Neural progenitor cell (in vitro differentiated cells): ENCODE measurements around the gene RAC2. TPM values are rescaled to one million over a fixed set of nuclear protein-coding genes. Genes with fewer than 3 reads are reported as not detected.

ENCODE experiments used
- DNase-seq: peaks from one replicate; pipeline ENCODE4 v3.0.0-alpha.2; 2016; ENCODE audit warnings: low spot score
- H2AFZ ChIP-seq: fragments of 200-600 bp; sonication (generic); replicated peaks from 2 replicates; pipeline ENCODE4 v1.6.1; 2016; ENCODE audit warnings: antibody characterized with exemption
- H3F3A ChIP-seq: fragments of 200-600 bp; sonication (generic); 2 replicates; pipeline ENCODE4 v1.6.1; 2016; ENCODE audit warnings: antibody characterized with exemption, low read depth
- H3K27ac ChIP-seq: fragments of 200-600 bp; sonication (generic); 2 replicates; pipeline ENCODE4 v1.5.1; 2016; ENCODE audit warnings: mild to moderate bottlenecking
- H3K27me3 ChIP-seq: fragments of 200-600 bp; sonication (generic); 2 replicates; pipeline ENCODE4 v1.6.1; 2016; ENCODE audit warnings: mild to moderate bottlenecking, moderate library complexity
- H3K36me3 ChIP-seq: fragments of 200-600 bp; sonication (generic); 2 replicates; pipeline ENCODE4 v1.5.1; 2016
- H3K4me1 ChIP-seq: fragments of 200-600 bp; sonication (generic); 2 replicates; pipeline ENCODE4 v1.6.1; 2016; ENCODE audit warnings: mixed run types
- H3K4me2 ChIP-seq: fragments of 200-600 bp; sonication (generic); 2 replicates; pipeline ENCODE4 v1.6.1; 2016
- H3K4me3 ChIP-seq: fragments of 200-600 bp; sonication (generic); 2 replicates; pipeline ENCODE4 v1.5.1; 2016
- H3K79me2 ChIP-seq: fragments of 200-600 bp; sonication (generic); 2 replicates; pipeline ENCODE4 v1.6.1; 2016; ENCODE audit warnings: low read depth
- H3K9ac ChIP-seq: fragments of 200-600 bp; sonication (generic); 2 replicates; pipeline ENCODE4 v1.6.1; 2016
- H3K9me3 ChIP-seq: fragments of 200-600 bp; sonication (generic); 2 replicates; pipeline ENCODE4 v1.5.1; 2016; ENCODE audit warnings: low read depth
- H4K20me1 ChIP-seq: fragments of 200-600 bp; sonication (generic); 2 replicates; pipeline ENCODE4 v1.6.1; 2016; ENCODE audit warnings: low read depth
- H3K27ac Mint-ChIP-seq: 3 replicates; pipeline ENCODE4 v1.8.0; 2021; ENCODE audit warnings: mixed read lengths
- H3K27me3 Mint-ChIP-seq: 2 replicates; pipeline ENCODE4 v1.8.0; 2022; ENCODE audit warnings: low read depth, mild to moderate bottlenecking, inconsistent platforms, moderate library complexity, mixed read lengths; ENCODE audit not compliant: insufficient read depth
- H3K36me3 Mint-ChIP-seq: 3 replicates; pipeline ENCODE4 v1.8.0; 2021; ENCODE audit warnings: mixed read lengths
- H3K4me1 Mint-ChIP-seq: 3 replicates; pipeline ENCODE4 v1.8.0; 2021; ENCODE audit warnings: mixed read lengths
- H3K4me3 Mint-ChIP-seq: 3 replicates; pipeline ENCODE4 v1.8.0; 2021; ENCODE audit warnings: mild to moderate bottlenecking, moderate library complexity, mixed read lengths
- H3K9me3 Mint-ChIP-seq: 3 replicates; pipeline ENCODE4 v1.8.0; 2020; ENCODE audit warnings: mixed read lengths
- CTCF ChIP-seq: fragments of 200-600 bp; sonication (generic); IDR thresholded peaks from 2 replicates; pipeline ENCODE4 v1.5.1; 2017; ENCODE audit warnings: antibody characterized with exemption, mild to moderate bottlenecking
- EZH2 ChIP-seq: fragments of 200-600 bp; sonication (generic); IDR thresholded peaks from 2 replicates; pipeline ENCODE4 v1.6.1; 2017; ENCODE audit warnings: antibody characterized with exemption, mild to moderate bottlenecking, moderate library complexity
- EZH2phosphoT487 ChIP-seq: fragments of 200-600 bp; sonication (generic); IDR thresholded peaks from 2 replicates; pipeline ENCODE4 v1.6.1; 2017; ENCODE audit warnings: antibody characterized with exemption
- total RNA-seq: library from RNA; depleted of rRNA; stranded (reverse); fragments of >200 nt; gene quantifications from 2 replicates; pipeline ENCODE4 v1.2.3, GENCODE V29; 2015; ENCODE audit warnings: low replicate concordance

Gene RAC2
- total RNA-seq, 1 donor from 2014 or later, result 1.7 TPM

- Mint-ChIP-seq H3K36me3 (no peaks in the 10 kb centered on the region), H3K9me3 (no peaks in the 10 kb centered on the region), H3K27ac (no peak overlapping the region), H3K4me1 (peaks cover 29% of the 10 kb centered on the region), H3K4me3 (no peak overlapping the region), H3K27me3 (peaks cover 6% of the 10 kb centered on the region)
- no peak for DNase-seq
- no peak overlapping the region for H2AFZ ChIP-seq
- no peak for TF ChIP-seq EZH2
- TF ChIP-seq EZH2phosphoT487, result no peak
- no peak for TF ChIP-seq CTCF
- H3K9me3 ChIP-seq, result no peaks in the 10 kb centered on the region
- no peaks in the 10 kb centered on the region for H4K20me1 ChIP-seq
- H3K27ac ChIP-seq, result no peak overlapping the region
- H3K4me3 ChIP-seq, result no peak overlapping the region
- H3K4me1 ChIP-seq, result peaks cover 14% of the 10 kb centered on the region
- H3K9ac ChIP-seq, result no peak overlapping the region
- no peak overlapping the region for H3K4me2 ChIP-seq
- H3K36me3 ChIP-seq, result no peaks in the 10 kb centered on the region
- H3F3A ChIP-seq, result peaks cover 5% of the 10 kb centered on the region
- no peaks in the 10 kb centered on the region for H3K27me3 ChIP-seq
- H3K79me2 ChIP-seq, result no peaks in the 10 kb centered on the region
Observed at GRCh38 chr22:37206841-37207821, 36.9 kb downstream of the RAC2 start.

GRCh38 chr22:37206118-37206840 lies 37.8 kb downstream of the RAC2 start:
- no peak overlapping the region for H3K27ac Mint-ChIP-seq
- no peaks in the 10 kb centered on the region for H3K79me2 ChIP-seq
- no peaks in the 10 kb centered on the region for H3K27me3 ChIP-seq
- no peak overlapping the region for H3K27ac ChIP-seq
- H3K36me3 ChIP-seq, result no peaks in the 10 kb centered on the region
- H3K4me3 ChIP-seq, result no peak overlapping the region
- peaks cover 28% of the 10 kb centered on the region for H3K4me1 Mint-ChIP-seq
- no peaks in the 10 kb centered on the region for H3K9me3 Mint-ChIP-seq
- no peaks in the 10 kb centered on the region for H4K20me1 ChIP-seq
- no peak for DNase-seq
- H3K27me3 Mint-ChIP-seq, result peaks cover 6% of the 10 kb centered on the region
- no peak overlapping the region for H3K4me2 ChIP-seq
- peaks cover 5% of the 10 kb centered on the region for H3F3A ChIP-seq
- H3K4me1 ChIP-seq, result peaks cover 9% of the 10 kb centered on the region
- H2AFZ ChIP-seq, result no peak overlapping the region
- H3K4me3 Mint-ChIP-seq, result no peak overlapping the region
- no peak overlapping the region for H3K9ac ChIP-seq
- no peaks in the 10 kb centered on the region for H3K36me3 Mint-ChIP-seq
- H3K9me3 ChIP-seq, result no peaks in the 10 kb centered on the region
- TF ChIP-seq EZH2phosphoT487 (no peak), CTCF (no peak), EZH2 (no peak)

- no peak overlapping the region for H3K4me2 ChIP-seq
- H3K27me3 ChIP-seq, result no peaks in the 10 kb centered on the region
- H3K9me3 ChIP-seq, result no peaks in the 10 kb centered on the region
- peaks cover 6% of the 10 kb centered on the region for H3K27me3 Mint-ChIP-seq
- H3K36me3 Mint-ChIP-seq, result no peaks in the 10 kb centered on the region
- H3K9ac ChIP-seq, result no peak overlapping the region
- peaks cover 19% of the 10 kb centered on the region for H3K4me1 Mint-ChIP-seq
- TF ChIP-seq CTCF (no peak), EZH2 (no peak), EZH2phosphoT487 (no peak)
- H3K4me1 ChIP-seq, result peaks cover 9% of the 10 kb centered on the region
- H4K20me1 ChIP-seq, result no peaks in the 10 kb centered on the region
- peaks cover 5% of the 10 kb centered on the region for H3F3A ChIP-seq
- H3K4me3 ChIP-seq, result no peak overlapping the region
- H3K9me3 Mint-ChIP-seq, result no peaks in the 10 kb centered on the region
- H3K36me3 ChIP-seq, result no peaks in the 10 kb centered on the region
- H2AFZ ChIP-seq, result no peak overlapping the region
- no peak overlapping the region for H3K4me3 Mint-ChIP-seq
- no peak for DNase-seq
- no peak overlapping the region for H3K27ac ChIP-seq
- H3K27ac Mint-ChIP-seq, result no peak overlapping the region
- H3K79me2 ChIP-seq, result no peaks in the 10 kb centered on the region
Observed at GRCh38 chr22:37205046-37205445, 39.0 kb downstream of the RAC2 start.
